ENCODE data around the gene CCDC191. TPM values are rescaled to one million over a fixed set of nuclear protein-coding genes. Genes with fewer than 3 reads are reported as not detected.

CCDC191 gene, protein sequence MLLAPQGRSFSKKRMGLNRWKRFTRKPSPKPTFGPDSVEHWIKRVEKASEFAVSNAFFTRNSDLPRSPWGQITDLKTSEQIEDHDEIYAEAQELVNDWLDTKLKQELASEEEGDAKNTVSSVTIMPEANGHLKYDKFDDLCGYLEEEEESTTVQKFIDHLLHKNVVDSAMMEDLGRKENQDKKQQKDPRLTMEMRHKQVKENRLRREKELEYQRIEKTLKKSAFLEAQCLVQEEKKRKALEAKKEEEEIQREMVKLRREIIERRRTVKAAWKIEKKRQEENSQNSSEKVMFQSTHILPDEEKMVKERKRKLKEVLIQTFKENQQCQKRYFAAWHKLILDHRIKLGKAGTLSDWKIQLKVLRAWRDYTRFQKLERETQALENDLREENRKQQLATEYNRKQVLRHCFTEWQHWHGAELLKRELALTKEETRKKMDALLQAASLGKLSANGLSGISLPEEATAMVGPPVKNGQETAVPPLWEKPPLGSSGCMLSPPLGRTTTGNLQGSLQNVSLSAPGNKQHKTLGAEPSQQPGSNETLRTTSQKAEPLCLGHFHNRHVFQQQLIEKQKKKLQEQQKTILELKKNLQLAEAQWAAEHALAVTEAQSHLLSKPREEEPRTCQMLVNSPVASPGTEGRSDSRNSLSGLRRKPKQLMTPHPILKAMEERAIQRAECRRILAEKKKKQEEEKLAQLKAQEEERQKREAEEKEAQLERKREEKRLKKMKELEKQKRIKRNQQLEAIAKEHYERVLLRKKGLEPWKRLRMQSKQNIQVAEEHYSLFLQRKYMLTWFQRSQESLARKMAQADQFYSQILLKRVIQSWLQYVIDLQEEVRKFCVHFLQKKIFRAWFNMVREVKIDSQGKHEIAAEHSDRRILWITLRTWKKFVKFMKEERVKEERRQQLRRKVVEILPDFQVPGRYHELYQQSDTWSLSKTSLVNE
- 10.7 TPM for polyA plus RNA-seq (2013)

DNA sequence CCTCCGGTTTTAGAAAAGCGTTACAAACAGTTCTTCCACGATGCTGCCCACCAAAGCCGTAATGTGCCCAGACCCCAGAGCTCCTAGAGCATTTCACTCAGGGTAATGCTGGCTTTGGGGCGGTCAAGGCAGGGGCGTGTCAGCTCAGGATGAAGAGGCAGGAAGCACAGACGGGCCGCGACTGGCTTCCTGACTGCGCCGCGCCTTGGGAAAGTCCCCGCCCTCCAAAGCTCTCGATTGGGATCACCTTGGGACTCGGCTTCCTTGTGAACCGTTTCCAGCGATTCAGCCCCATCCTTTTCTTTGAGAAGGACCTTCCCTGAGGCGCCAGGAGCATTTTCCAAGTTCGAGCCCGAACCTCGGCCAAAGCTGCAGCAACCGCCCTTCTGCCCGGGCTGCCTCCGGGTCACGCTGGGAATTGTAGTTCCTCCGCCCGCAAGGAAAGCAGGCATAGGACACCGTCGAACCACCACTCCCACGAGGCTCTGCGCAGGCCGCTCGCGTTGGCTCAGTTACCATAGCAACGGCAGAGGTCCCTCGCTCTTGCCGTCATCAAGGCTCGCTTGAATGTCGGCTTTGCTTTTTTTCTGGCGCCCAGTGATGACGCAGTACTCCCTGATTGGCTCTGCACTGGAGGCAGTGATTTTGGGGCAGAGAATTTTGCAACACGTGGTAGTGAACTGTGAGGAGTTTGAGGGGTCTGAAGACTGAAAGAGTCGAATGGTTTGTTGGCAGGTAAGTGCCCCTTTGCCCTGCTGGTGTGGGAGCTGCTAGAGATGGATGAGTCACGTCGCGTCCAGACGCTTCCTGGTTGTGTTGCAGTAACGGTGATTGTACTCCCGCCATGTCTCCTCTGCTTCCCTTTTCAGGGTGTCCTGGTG is at the start of gene CCDC191, which contains the start of gene QTRT2:
CCDC191 (minus strand) TSS at position 397 of the 881 bp plus-strand sequence; CDS start at position 337, 60 bp downstream.
QTRT2 (plus strand) TSS at position 608 of the 881 bp plus-strand sequence. CDS start 8,521 bp downstream, outside the sequence.
- POLR2A ChIA-PET = interaction anchor here (0.5 kb wide), 1 partner anchor 1038 kb away, joined by 3 read pairs; no protein-coding TSS in a partner anchor
- DNase-seq = peak; percentile 99 to 100 (median 100)
- 0% methylated on average over 42 of the region's 49 CpGs for WGBS (ENCODE audit: insufficient coverage)

DNA sequence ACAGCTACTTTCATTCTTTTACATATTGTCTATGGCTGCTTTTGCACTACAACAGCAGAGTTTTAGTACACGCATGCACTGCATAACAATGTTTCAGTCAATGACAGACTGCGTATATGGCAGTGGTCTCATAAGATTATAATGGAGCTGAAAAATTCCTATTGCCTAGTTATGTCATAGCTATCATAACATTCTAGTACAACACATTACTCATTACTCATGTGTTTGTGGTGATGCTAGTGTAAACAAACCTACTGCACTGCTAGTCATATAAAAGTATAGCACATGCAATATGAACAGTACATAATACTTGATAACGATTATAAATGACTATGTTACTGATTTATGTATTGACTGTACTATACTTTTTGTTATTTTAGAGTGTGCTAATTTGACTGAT is 48.1 kb upstream of the CCDC191 start:
- H3K27ac ChIP-seq (ENCODE audit: insufficient read depth in 1 of 2, low read depth in 1 of 2, low read length in 2 of 2, poor library complexity in 1 of 2, severe bottlenecking in 2 of 2) = no peak overlapping the region
- ChIA-PET POLR2A (no interaction called here), CTCF (no interaction called here)
- H3K4me3 ChIP-seq (ENCODE audit: control insufficient read depth in 1 of 7, extremely low read depth in 1 of 7, insufficient read depth in 4 of 7, low read depth in 2 of 7, low read length in 6 of 7) = no peak overlapping the region
- no CpG with 5 or more reads among the region's 3 CpGs for WGBS (ENCODE audit: insufficient coverage)
- peaks cover 0 to 3% (median 0%) of the 10 kb centered on the region in 4 experiments for H3K4me1 ChIP-seq (ENCODE audit: control extremely low read depth in 1 of 4, control insufficient read depth in 4 of 4, insufficient read depth in 4 of 4, low read length in 3 of 4)
- H3K9me3 ChIP-seq (ENCODE audit: control extremely low read depth in 1 of 5, control insufficient read depth in 4 of 5, insufficient read depth in 2 of 5, low read depth in 1 of 5, low read length in 4 of 5) = no peaks in the 10 kb centered on the region
- H3K36me3 ChIP-seq (ENCODE audit: control insufficient read depth in 4 of 4, insufficient read depth in 4 of 4, low read length in 3 of 4) = no peaks in the 10 kb centered on the region
- no peaks in the 10 kb centered on the region for H3K27me3 ChIP-seq (replicated peaks in 2 of 5; ENCODE audit: control insufficient read depth in 4 of 5, insufficient read depth in 5 of 5, low read length in 4 of 5)
- DNase-seq = no peak

More for the DNA sequence above, at the start of gene CCDC191, which contains the start of gene QTRT2:
- Histone ChIP-seq H3K9me3 (ENCODE audit: control extremely low read depth in 1 of 5, control insufficient read depth in 4 of 5, insufficient read depth in 2 of 5, low read depth in 1 of 5, low read length in 4 of 5) (no peaks in the 10 kb centered on the region), H3K36me3 (ENCODE audit: control insufficient read depth in 4 of 4, insufficient read depth in 4 of 4, low read length in 3 of 4) (peaks cover 2 to 15% (median 6%) of the 10 kb centered on the region in 4 experiments), H3K27me3 (replicated peaks in 2 of 5; ENCODE audit: control insufficient read depth in 4 of 5, insufficient read depth in 5 of 5, low read length in 4 of 5) (no peaks in the 10 kb centered on the region), H3K4me1 (ENCODE audit: control extremely low read depth in 1 of 4, control insufficient read depth in 4 of 4, insufficient read depth in 4 of 4, low read length in 3 of 4) (peaks cover 4 to 28% (median 10%) of the 10 kb centered on the region in 4 experiments), H3K27ac (ENCODE audit: insufficient read depth in 1 of 2, low read depth in 1 of 2, low read length in 2 of 2, poor library complexity in 1 of 2, severe bottlenecking in 2 of 2) (peak within 1 kb of the TSS; percentile 86 to 93), H3K4me3 (ENCODE audit: control insufficient read depth in 1 of 7, extremely low read depth in 1 of 7, insufficient read depth in 4 of 7, low read depth in 2 of 7, low read length in 6 of 7) (peak within 1 kb of the TSS; percentile 81 to 100 (median 89))
- CTCF ChIA-PET = interaction anchor here (1.1 to 2.0 kb wide), 2 partner anchors 208 to 212 kb away, joined by 3 to 7 read pairs; no protein-coding TSS in a partner anchor

DNA sequence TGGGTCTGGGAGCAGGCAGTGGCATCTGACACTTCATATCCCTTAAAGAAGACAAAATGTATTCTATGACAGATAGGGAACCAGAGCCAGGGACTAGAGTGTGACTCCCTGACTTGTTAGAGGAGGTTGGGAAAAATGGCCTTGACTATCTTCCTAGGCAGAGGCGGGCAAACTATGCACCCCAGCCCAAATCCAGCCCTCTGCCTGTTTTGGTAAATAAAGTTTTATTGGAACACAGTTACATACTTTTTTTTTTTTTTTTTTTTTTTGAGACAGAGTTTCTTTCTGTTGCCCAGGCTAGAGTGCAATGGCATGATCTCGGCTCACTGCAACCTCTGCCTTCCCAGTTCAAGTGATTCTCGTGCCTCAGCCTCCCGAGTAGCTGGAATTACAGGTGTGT is 47.5 kb upstream of the CCDC191 start:
- Histone ChIP-seq H3K27ac (ENCODE audit: insufficient read depth in 1 of 2, low read depth in 1 of 2, low read length in 2 of 2, poor library complexity in 1 of 2, severe bottlenecking in 2 of 2) (no peak overlapping the region), H3K4me3 (ENCODE audit: control insufficient read depth in 1 of 7, extremely low read depth in 1 of 7, insufficient read depth in 4 of 7, low read depth in 2 of 7, low read length in 6 of 7) (no peak overlapping the region), H3K27me3 (replicated peaks in 2 of 5; ENCODE audit: control insufficient read depth in 4 of 5, insufficient read depth in 5 of 5, low read length in 4 of 5) (no peaks in the 10 kb centered on the region), H3K36me3 (ENCODE audit: control insufficient read depth in 4 of 4, insufficient read depth in 4 of 4, low read length in 3 of 4) (no peaks in the 10 kb centered on the region), H3K9me3 (ENCODE audit: control extremely low read depth in 1 of 5, control insufficient read depth in 4 of 5, insufficient read depth in 2 of 5, low read depth in 1 of 5, low read length in 4 of 5) (no peaks in the 10 kb centered on the region), H3K4me1 (ENCODE audit: control extremely low read depth in 1 of 4, control insufficient read depth in 4 of 4, insufficient read depth in 4 of 4, low read length in 3 of 4) (peaks cover 0 to 3% (median 0%) of the 10 kb centered on the region in 4 experiments)
- ChIA-PET POLR2A (no interaction called here), CTCF (no interaction called here)
- DNase-seq = no peak
- WGBS (ENCODE audit: insufficient coverage) = 98% methylated on average over 3 of the region's 4 CpGs

DNA sequence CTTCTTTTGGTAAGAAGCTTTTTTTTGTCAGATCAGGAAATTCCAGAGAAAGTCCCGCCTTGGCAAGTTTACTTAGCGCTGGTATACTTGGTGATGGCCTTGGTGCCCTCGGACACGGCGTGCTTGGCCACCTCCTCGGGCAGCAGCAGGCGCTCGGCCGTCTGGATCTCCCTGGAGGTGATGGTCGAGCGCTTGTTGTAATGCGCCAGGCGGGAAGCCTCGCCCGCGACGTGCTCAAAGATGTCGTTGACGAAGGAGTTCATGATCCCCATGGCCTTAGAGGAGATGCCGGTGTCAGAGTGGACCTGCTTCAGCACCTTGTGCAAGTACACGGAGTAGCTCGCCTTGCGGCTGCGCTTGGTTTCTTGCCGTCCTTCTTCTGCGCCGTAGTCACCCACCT is 46.9 kb upstream of the CCDC191 start:
- DNase-seq = no peak
- Histone ChIP-seq H3K4me1 (ENCODE audit: control extremely low read depth in 1 of 4, control insufficient read depth in 4 of 4, insufficient read depth in 4 of 4, low read length in 3 of 4) (peaks cover 0 to 3% (median 0%) of the 10 kb centered on the region in 4 experiments), H3K27me3 (replicated peaks in 2 of 5; ENCODE audit: control insufficient read depth in 4 of 5, insufficient read depth in 5 of 5, low read length in 4 of 5) (no peaks in the 10 kb centered on the region), H3K4me3 (ENCODE audit: control insufficient read depth in 1 of 7, extremely low read depth in 1 of 7, insufficient read depth in 4 of 7, low read depth in 2 of 7, low read length in 6 of 7) (no peak overlapping the region), H3K27ac (ENCODE audit: insufficient read depth in 1 of 2, low read depth in 1 of 2, low read length in 2 of 2, poor library complexity in 1 of 2, severe bottlenecking in 2 of 2) (no peak overlapping the region), H3K9me3 (ENCODE audit: control extremely low read depth in 1 of 5, control insufficient read depth in 4 of 5, insufficient read depth in 2 of 5, low read depth in 1 of 5, low read length in 4 of 5) (no peaks in the 10 kb centered on the region), H3K36me3 (ENCODE audit: control insufficient read depth in 4 of 4, insufficient read depth in 4 of 4, low read length in 3 of 4) (no peaks in the 10 kb centered on the region)
- ChIA-PET POLR2A (no interaction called here), CTCF (no interaction called here)
- 95% methylated on average over 27 of the region's 27 CpGs for WGBS (ENCODE audit: insufficient coverage)

- Histone ChIP-seq H3K4me1 (ENCODE audit: control extremely low read depth in 1 of 4, control insufficient read depth in 4 of 4, insufficient read depth in 4 of 4, low read length in 3 of 4) (peaks cover 0 to 3% (median 0%) of the 10 kb centered on the region in 4 experiments), H3K36me3 (ENCODE audit: control insufficient read depth in 4 of 4, insufficient read depth in 4 of 4, low read length in 3 of 4) (no peaks in the 10 kb centered on the region), H3K27me3 (replicated peaks in 2 of 5; ENCODE audit: control insufficient read depth in 4 of 5, insufficient read depth in 5 of 5, low read length in 4 of 5) (no peaks in the 10 kb centered on the region), H3K27ac (ENCODE audit: insufficient read depth in 1 of 2, low read depth in 1 of 2, low read length in 2 of 2, poor library complexity in 1 of 2, severe bottlenecking in 2 of 2) (no peak overlapping the region), H3K9me3 (ENCODE audit: control extremely low read depth in 1 of 5, control insufficient read depth in 4 of 5, insufficient read depth in 2 of 5, low read depth in 1 of 5, low read length in 4 of 5) (no peaks in the 10 kb centered on the region), H3K4me3 (ENCODE audit: control insufficient read depth in 1 of 7, extremely low read depth in 1 of 7, insufficient read depth in 4 of 7, low read depth in 2 of 7, low read length in 6 of 7) (no peak overlapping the region)
- no peak for DNase-seq
- CTCF ChIA-PET = interaction anchor here (0.7 kb wide), 1 partner anchor 1722 kb away, joined by 3 read pairs; no protein-coding TSS in a partner anchor
- no CpG with 5 or more reads among the region's 1 CpG for WGBS (ENCODE audit: insufficient coverage)
- POLR2A ChIA-PET = no interaction called here
Observed at GRCh38 chr3:114101101-114101500, 44.8 kb upstream of the CCDC191 start.

DNA sequence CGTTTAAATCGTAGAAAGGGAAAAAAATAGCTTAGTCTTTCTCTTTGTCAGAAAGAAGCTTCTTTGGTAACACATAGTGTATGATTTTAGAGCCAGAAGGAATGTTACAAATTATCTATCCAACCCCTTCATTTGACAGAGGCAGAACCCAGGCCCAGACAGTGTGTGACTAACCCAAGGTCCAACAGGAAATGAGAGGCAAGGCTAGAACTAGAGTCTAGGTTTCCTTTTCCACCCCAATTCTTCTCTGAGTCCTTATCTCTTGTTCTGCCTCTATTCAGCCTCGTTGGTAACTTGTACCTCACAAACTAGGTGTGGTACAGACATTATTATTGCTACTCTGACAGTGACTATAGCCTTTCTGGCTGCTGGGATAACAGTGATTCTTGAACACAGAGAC is 39.5 kb upstream of the CCDC191 start:
- peaks cover 4 to 11% (median 7%) of the 10 kb centered on the region in 4 experiments for H3K4me1 ChIP-seq (ENCODE audit: control extremely low read depth in 1 of 4, control insufficient read depth in 4 of 4, insufficient read depth in 4 of 4, low read length in 3 of 4)
- H3K27me3 ChIP-seq (replicated peaks in 2 of 5; ENCODE audit: control insufficient read depth in 4 of 5, insufficient read depth in 5 of 5, low read length in 4 of 5) = no peaks in the 10 kb centered on the region
- H3K4me3 ChIP-seq (ENCODE audit: control insufficient read depth in 1 of 7, extremely low read depth in 1 of 7, insufficient read depth in 4 of 7, low read depth in 2 of 7, low read length in 6 of 7) = no peak overlapping the region
- no peaks in the 10 kb centered on the region for H3K36me3 ChIP-seq (ENCODE audit: control insufficient read depth in 4 of 4, insufficient read depth in 4 of 4, low read length in 3 of 4)
- no peak overlapping the region for H3K27ac ChIP-seq (ENCODE audit: insufficient read depth in 1 of 2, low read depth in 1 of 2, low read length in 2 of 2, poor library complexity in 1 of 2, severe bottlenecking in 2 of 2)
- CTCF ChIA-PET = no interaction called here
- POLR2A ChIA-PET = no interaction called here
- no CpG with 5 or more reads among the region's 3 CpGs for WGBS (ENCODE audit: insufficient coverage)
- no peaks in the 10 kb centered on the region for H3K9me3 ChIP-seq (ENCODE audit: control extremely low read depth in 1 of 5, control insufficient read depth in 4 of 5, insufficient read depth in 2 of 5, low read depth in 1 of 5, low read length in 4 of 5)
- no peak for DNase-seq

Measured in common myeloid progenitor, CD34-positive (primary cell).